RWPE2 (cell line): ENCODE measurements around the gene TANGO2.
A peak's percentile ranks its signal among the peaks of the same experiment; 100 is the strongest.

Source experiments
- ATAC-seq: fragments of 200-7000 bp; cut with Tn5 transposase; 3 replicates; pipeline ENCODE4 v1.9.1; 2021; ENCODE audit warnings: low read depth
- DNase-seq: peaks from one replicate; pipeline ENCODE4 v3.0.0-alpha.2; 2020; ENCODE audit warnings: low spot score
- H3K27ac ChIP-seq: fragments of 450-650 bp; 2 replicates; pipeline ENCODE4 v1.5.1; 2017; ENCODE audit warnings: mild to moderate bottlenecking; ENCODE audit not compliant: poor library complexity, severe bottlenecking
- H3K27me3 ChIP-seq: fragments of 250-450 bp; sonication (Bioruptor Pico); 2 replicates; pipeline ENCODE4 v1.5.1; 2021; ENCODE audit warnings: mild to moderate bottlenecking, moderate library complexity; ENCODE audit not compliant: insufficient read depth, poor library complexity, severe bottlenecking
- H3K36me3 ChIP-seq: fragments of 250-450 bp; sonication (Bioruptor Pico); 2 replicates; pipeline ENCODE4 v1.5.1; 2020; ENCODE audit warnings: low read depth, mild to moderate bottlenecking, moderate library complexity
- H3K4me1 ChIP-seq: fragments of 250-450 bp; sonication (Bioruptor Pico); 2 replicates; pipeline ENCODE4 v1.5.1; 2021; ENCODE audit warnings: mild to moderate bottlenecking, moderate library complexity; ENCODE audit not compliant: insufficient read depth, poor library complexity, severe bottlenecking
- H3K4me3 ChIP-seq: fragments of 250-450 bp; sonication (Bioruptor Pico); 2 replicates; pipeline ENCODE4 v1.5.1; 2021; ENCODE audit warnings: mild to moderate bottlenecking, moderate library complexity; ENCODE audit not compliant: severe bottlenecking
- H3K9me3 ChIP-seq: fragments of 250-450 bp; sonication (Bioruptor Pico); 2 replicates; pipeline ENCODE4 v1.5.1; 2021; ENCODE audit warnings: mild to moderate bottlenecking, moderate library complexity; ENCODE audit not compliant: severe bottlenecking
- CTCF ChIP-seq: fragments of 450-650 bp; IDR thresholded peaks from one replicate; pipeline ENCODE4 v1.5.1; 2017; ENCODE audit warnings: mild to moderate bottlenecking, moderate library complexity; ENCODE audit not compliant: poor library complexity, severe bottlenecking

Gene TANGO2

GRCh38 chr22:19983741-19984140 lies 37.2 kb upstream of the TANGO2 start:
- Histone ChIP-seq H3K4me1 (peaks cover 23% of the 10 kb centered on the region), H3K36me3 (peaks cover 7% of the 10 kb centered on the region; the same call in 1 of the 2 replicates), H3K27me3 (no peaks in the 10 kb centered on the region), H3K9me3 (peaks cover 2% of the 10 kb centered on the region), H3K27ac (peak overlapping the region; percentile 39), H3K4me3 (no peak overlapping the region)
- no peak for TF ChIP-seq CTCF
- DNase-seq = no peak
- ATAC-seq = no peak

GRCh38 chr22:19984201-19984753 lies 36.6 kb upstream of the TANGO2 start:
- Histone ChIP-seq H3K4me3 (no peak overlapping the region), H3K36me3 (peaks cover 5% of the 10 kb centered on the region; the same call in 1 of the 2 replicates), H3K9me3 (peaks cover 2% of the 10 kb centered on the region), H3K27ac (peak overlapping the region; percentile 39), H3K4me1 (peaks cover 23% of the 10 kb centered on the region), H3K27me3 (no peaks in the 10 kb centered on the region)
- ATAC-seq = peak; percentile 59
- no peak for DNase-seq
- no peak for TF ChIP-seq CTCF

DNA sequence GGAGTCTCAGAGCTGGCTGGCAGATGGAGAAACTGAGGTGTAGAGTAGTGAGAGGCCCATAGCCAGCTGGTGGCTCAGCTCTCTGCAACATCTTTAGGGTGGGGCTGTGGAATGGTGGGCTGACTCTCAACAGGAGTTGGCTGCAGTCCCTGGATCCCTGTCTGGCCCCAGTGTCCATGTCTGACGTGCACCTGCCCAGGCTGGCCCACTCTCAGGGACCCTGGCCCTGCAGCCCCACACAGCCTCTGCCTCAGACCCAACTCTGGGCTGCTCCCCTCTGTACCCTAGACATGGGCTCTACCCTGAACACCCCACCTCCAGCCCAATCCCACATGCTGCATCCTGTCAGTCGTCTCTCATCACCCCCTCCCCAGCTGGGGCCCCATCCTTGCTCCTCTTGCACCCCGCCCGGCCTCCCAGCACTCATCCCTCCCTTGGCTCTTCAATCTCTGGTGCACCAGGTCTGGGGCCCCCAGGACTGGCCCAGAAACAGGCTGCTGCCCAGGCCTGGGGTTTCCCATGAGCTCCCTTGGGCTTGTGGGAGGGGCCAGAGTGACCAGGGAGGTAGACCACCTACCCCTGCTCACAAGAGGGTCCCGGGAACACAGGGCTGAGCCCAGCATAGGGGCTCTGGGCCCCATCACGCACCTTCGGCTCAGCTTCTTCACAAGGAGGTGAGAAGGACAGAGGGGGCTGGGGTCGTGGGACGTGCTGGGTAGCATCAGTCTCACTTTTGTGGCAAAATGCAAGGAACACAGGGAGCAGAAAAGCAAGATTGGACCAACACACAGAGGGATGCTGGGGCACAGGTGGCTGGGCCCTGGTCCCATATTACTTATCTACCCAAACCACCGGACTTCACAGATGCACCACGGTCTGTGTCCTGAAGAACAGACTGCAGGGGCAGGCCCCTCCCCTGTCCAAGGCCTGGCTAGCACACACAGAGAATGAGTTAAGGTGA lies 35.8 kb upstream of the TANGO2 start:
- TF ChIP-seq CTCF = no peak
- H3K4me3 ChIP-seq = no peak overlapping the region
- H3K27me3 ChIP-seq = no peaks in the 10 kb centered on the region

GRCh38 chr22:19986011-19986409 lies 34.9 kb upstream of the TANGO2 start:
- H3K4me1 ChIP-seq = peaks cover 23% of the 10 kb centered on the region
- TF ChIP-seq CTCF = no peak
- ATAC-seq = no peak

More for the DNA sequence above, 35.8 kb upstream of the TANGO2 start:
- Histone ChIP-seq H3K4me1 (peaks cover 23% of the 10 kb centered on the region), H3K9me3 (peaks cover 2% of the 10 kb centered on the region), H3K27ac (peak overlapping the region; percentile 39), H3K36me3 (0 out of 2 replicates have a peak, but pooled peaks cover 2% of the 10 kb centered on the region)
- no peak for ATAC-seq
- no peak for DNase-seq

More at GRCh38 chr22:19986011-19986409, 34.9 kb upstream of the TANGO2 start:
- Histone ChIP-seq H3K27me3 (no peaks in the 10 kb centered on the region), H3K9me3 (no peaks in the 10 kb centered on the region), H3K27ac (peak overlapping the region; percentile 33), H3K4me3 (peak overlapping the region; percentile 57), H3K36me3 (no peaks in the 10 kb centered on the region)
- DNase-seq = no peak
